ENCODE results near the gene ETV5.
"Not testable (repeated sequence)": the region's sequence is repeated elsewhere in the genome, so short reads cannot be mapped to it uniquely, and the experiment has no call there.

ETV5 gene

DNA sequence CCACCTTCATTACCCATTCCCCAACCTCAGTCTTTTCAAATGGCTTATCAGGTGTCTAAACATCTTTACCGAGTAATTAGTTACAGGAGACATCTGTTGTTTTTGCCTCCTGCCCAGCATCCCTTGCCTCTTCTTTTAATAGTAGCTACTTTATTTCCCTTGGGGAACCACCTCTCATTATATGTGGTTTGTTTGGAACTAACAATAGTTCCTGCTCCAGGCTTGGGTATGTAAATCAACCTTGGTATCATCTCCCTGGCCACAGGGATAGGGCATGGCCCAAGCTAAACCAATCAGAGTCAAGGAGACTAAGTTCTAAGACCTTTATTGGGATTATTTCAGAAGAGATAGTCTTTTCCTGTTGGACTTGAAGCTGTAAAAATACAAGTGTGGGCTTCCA lies 76.6 kb downstream of the ETV5 start:
- Histone ChIP-seq H3K4me1 (ENCODE audit: control extremely low read depth in 1 of 4, control insufficient read depth in 4 of 4, insufficient read depth in 4 of 4, low read length in 3 of 4) (no peaks in the 10 kb centered on the region), H3K36me3 (ENCODE audit: control insufficient read depth in 4 of 4, insufficient read depth in 4 of 4, low read length in 3 of 4) (no peaks in the 10 kb centered on the region), H3K27me3 (replicated peaks in 2 of 5; ENCODE audit: control insufficient read depth in 4 of 5, insufficient read depth in 5 of 5, low read length in 4 of 5) (no peaks in the 10 kb centered on the region), H3K27ac (ENCODE audit: insufficient read depth in 1 of 2, low read depth in 1 of 2, low read length in 2 of 2, poor library complexity in 1 of 2, severe bottlenecking in 2 of 2) (no peak overlapping the region), H3K4me3 (ENCODE audit: control insufficient read depth in 1 of 7, extremely low read depth in 1 of 7, insufficient read depth in 4 of 7, low read depth in 2 of 7, low read length in 6 of 7) (no peak overlapping the region), H3K9me3 (ENCODE audit: control extremely low read depth in 1 of 5, control insufficient read depth in 4 of 5, insufficient read depth in 2 of 5, low read depth in 1 of 5, low read length in 4 of 5) (no peaks in the 10 kb centered on the region)
- ChIA-PET POLR2A (no interaction called here), CTCF (interaction anchor here (0.6 kb wide), 1 partner anchor 200 kb away, joined by 6 read pairs; no protein-coding TSS in a partner anchor)
- DNase-seq, result peak in 1 of 3 donors; percentile 7
- WGBS (ENCODE audit: insufficient coverage), result no CpG with 5 or more reads among the region's 1 CpG

DNA sequence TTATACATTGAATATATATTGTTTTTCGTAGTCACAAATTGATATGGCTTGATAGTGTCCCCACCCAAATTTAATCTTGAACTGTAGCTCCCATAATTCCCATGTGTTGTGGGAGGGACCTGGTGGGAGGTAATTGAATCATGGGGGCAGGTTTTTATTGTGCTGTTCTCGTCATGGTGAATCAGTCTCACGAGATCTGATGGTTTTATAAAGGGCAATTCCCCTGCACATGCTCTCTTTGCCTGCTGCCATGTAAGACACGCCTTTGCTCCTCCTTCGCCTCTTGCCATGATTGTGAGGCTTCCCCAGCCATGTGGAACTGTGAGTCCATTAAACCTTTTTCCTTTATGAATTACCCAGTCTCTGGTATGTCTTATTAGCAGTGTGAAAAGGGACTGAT lies 82.9 kb downstream of the ETV5 start:
- H3K4me1 ChIP-seq (ENCODE audit: control extremely low read depth in 1 of 4, control insufficient read depth in 4 of 4, insufficient read depth in 4 of 4, low read length in 3 of 4); H3K27me3 ChIP-seq (replicated peaks in 2 of 5; ENCODE audit: control insufficient read depth in 4 of 5, insufficient read depth in 5 of 5, low read length in 4 of 5); H3K9me3 ChIP-seq (ENCODE audit: control extremely low read depth in 1 of 5, control insufficient read depth in 4 of 5, insufficient read depth in 2 of 5, low read depth in 1 of 5, low read length in 4 of 5); H3K27ac ChIP-seq (ENCODE audit: insufficient read depth in 1 of 2, low read depth in 1 of 2, low read length in 2 of 2, poor library complexity in 1 of 2, severe bottlenecking in 2 of 2); DNase-seq; H3K4me3 ChIP-seq (ENCODE audit: control insufficient read depth in 1 of 7, extremely low read depth in 1 of 7, insufficient read depth in 4 of 7, low read depth in 2 of 7, low read length in 6 of 7); POLR2A ChIA-PET; CTCF ChIA-PET; H3K36me3 ChIP-seq (ENCODE audit: control insufficient read depth in 4 of 4, insufficient read depth in 4 of 4, low read length in 3 of 4): not testable (repeated sequence)
- 98% methylated on average over 4 of the region's 5 CpGs for WGBS (ENCODE audit: insufficient coverage)

DNA sequence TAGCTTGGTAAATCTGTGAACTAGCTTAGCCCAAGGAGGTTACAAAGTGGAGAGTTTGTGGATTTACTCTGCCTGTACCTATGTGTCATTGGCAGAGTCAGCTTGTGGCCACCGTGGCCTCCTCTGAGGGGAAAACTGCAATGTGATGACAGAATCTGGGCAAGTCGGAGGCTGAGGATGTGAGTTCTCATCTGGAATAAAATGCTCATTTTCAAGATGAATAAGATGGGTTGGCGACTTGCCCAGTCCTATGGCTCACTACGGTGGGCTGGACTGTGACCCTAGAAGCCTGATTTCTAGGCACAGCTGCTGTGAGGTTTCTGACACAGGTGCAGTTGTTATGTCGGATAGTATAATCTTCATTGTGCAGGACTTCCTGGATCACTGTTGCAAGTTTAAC lies 83.7 kb downstream of the ETV5 start:
- H3K4me1 ChIP-seq (ENCODE audit: control extremely low read depth in 1 of 4, control insufficient read depth in 4 of 4, insufficient read depth in 4 of 4, low read length in 3 of 4), result peaks cover 0 to 6% (median 0%) of the 10 kb centered on the region in 4 experiments
- H3K27ac ChIP-seq (ENCODE audit: insufficient read depth in 1 of 2, low read depth in 1 of 2, low read length in 2 of 2, poor library complexity in 1 of 2, severe bottlenecking in 2 of 2), result no peak overlapping the region
- DNase-seq, result peak; percentile 6 to 68 (median 67)
- CTCF ChIA-PET, result interaction anchor here (0.6 kb wide), 1 partner anchor 576 kb away, joined by 3 read pairs; no protein-coding TSS in a partner anchor
- H3K9me3 ChIP-seq (ENCODE audit: control extremely low read depth in 1 of 5, control insufficient read depth in 4 of 5, insufficient read depth in 2 of 5, low read depth in 1 of 5, low read length in 4 of 5), result no peaks in the 10 kb centered on the region
- POLR2A ChIA-PET, result no interaction called here
- 56% methylated on average over 4 of the region's 5 CpGs for WGBS (ENCODE audit: insufficient coverage)
- peaks cover 0 to 3% (median 0%) of the 10 kb centered on the region in 5 experiments for H3K27me3 ChIP-seq (replicated peaks in 2 of 5; ENCODE audit: control insufficient read depth in 4 of 5, insufficient read depth in 5 of 5, low read length in 4 of 5)
- H3K36me3 ChIP-seq (ENCODE audit: control insufficient read depth in 4 of 4, insufficient read depth in 4 of 4, low read length in 3 of 4), result no peaks in the 10 kb centered on the region
- no peak overlapping the region for H3K4me3 ChIP-seq (ENCODE audit: control insufficient read depth in 1 of 7, extremely low read depth in 1 of 7, insufficient read depth in 4 of 7, low read depth in 2 of 7, low read length in 6 of 7)

DNA sequence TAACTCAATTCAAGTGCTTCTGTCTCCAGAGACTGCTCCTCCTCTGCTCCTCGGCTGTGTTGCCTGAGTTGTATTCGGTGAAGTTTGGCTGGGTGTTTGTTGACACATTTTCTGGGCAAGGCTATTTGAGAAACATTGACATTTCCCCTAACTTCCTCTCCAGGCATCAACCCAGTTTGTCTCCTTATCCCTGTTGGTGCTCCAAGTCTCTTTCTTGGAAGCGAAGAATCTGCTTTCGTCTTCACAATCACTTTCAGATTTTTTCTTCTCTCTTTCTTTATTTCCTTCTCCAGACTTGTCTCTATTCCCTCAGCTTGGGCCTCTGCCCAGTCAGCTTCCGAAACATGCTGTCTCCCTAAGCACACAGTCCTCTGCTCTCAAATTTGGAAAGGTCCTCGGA lies 84.7 kb downstream of the ETV5 start:
- peaks cover 0 to 6% (median 0%) of the 10 kb centered on the region in 4 experiments for H3K4me1 ChIP-seq (ENCODE audit: control extremely low read depth in 1 of 4, control insufficient read depth in 4 of 4, insufficient read depth in 4 of 4, low read length in 3 of 4)
- POLR2A ChIA-PET, result no interaction called here
- no peaks in the 10 kb centered on the region for H3K36me3 ChIP-seq (ENCODE audit: control insufficient read depth in 4 of 4, insufficient read depth in 4 of 4, low read length in 3 of 4)
- H3K4me3 ChIP-seq (ENCODE audit: control insufficient read depth in 1 of 7, extremely low read depth in 1 of 7, insufficient read depth in 4 of 7, low read depth in 2 of 7, low read length in 6 of 7), result no peak overlapping the region
- CTCF ChIA-PET, result no interaction called here
- DNase-seq, result no peak
- no peaks in the 10 kb centered on the region for H3K9me3 ChIP-seq (ENCODE audit: control extremely low read depth in 1 of 5, control insufficient read depth in 4 of 5, insufficient read depth in 2 of 5, low read depth in 1 of 5, low read length in 4 of 5)
- no peak overlapping the region for H3K27ac ChIP-seq (ENCODE audit: insufficient read depth in 1 of 2, low read depth in 1 of 2, low read length in 2 of 2, poor library complexity in 1 of 2, severe bottlenecking in 2 of 2)
- 97% methylated on average over 5 of the region's 6 CpGs for WGBS (ENCODE audit: insufficient coverage)
- H3K27me3 ChIP-seq (replicated peaks in 2 of 5; ENCODE audit: control insufficient read depth in 4 of 5, insufficient read depth in 5 of 5, low read length in 4 of 5), result peaks cover 0 to 3% (median 0%) of the 10 kb centered on the region in 5 experiments

DNA sequence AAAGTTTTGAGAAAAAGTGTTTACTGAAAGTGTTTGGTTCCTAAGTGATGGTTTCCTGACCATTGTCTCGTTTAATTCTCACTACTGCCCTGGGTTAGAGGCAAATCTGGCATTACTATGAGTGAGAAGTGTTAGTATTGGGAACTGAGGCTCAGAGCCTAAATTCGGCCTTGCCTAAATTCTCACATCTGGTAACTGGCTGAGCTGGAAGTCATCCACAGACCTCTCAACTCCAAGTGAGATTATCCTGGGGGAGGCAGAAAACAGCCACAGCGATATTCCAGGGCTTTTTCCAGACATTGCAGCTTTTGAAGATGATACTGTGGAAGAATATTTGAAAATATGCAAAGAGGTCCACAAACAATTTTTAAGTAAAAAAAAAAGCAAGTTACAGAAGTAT lies 86.0 kb downstream of the ETV5 start:
- POLR2A ChIA-PET, result no interaction called here
- 100% methylated on average over 2 of the region's 3 CpGs for WGBS (ENCODE audit: insufficient coverage)
- Histone ChIP-seq H3K4me1 (ENCODE audit: control extremely low read depth in 1 of 4, control insufficient read depth in 4 of 4, insufficient read depth in 4 of 4, low read length in 3 of 4) (peaks cover 0 to 6% (median 0%) of the 10 kb centered on the region in 4 experiments), H3K4me3 (ENCODE audit: control insufficient read depth in 1 of 7, extremely low read depth in 1 of 7, insufficient read depth in 4 of 7, low read depth in 2 of 7, low read length in 6 of 7) (no peak overlapping the region), H3K27me3 (replicated peaks in 2 of 5; ENCODE audit: control insufficient read depth in 4 of 5, insufficient read depth in 5 of 5, low read length in 4 of 5) (peaks cover 0 to 3% (median 0%) of the 10 kb centered on the region in 5 experiments), H3K36me3 (ENCODE audit: control insufficient read depth in 4 of 4, insufficient read depth in 4 of 4, low read length in 3 of 4) (no peaks in the 10 kb centered on the region), H3K27ac (ENCODE audit: insufficient read depth in 1 of 2, low read depth in 1 of 2, low read length in 2 of 2, poor library complexity in 1 of 2, severe bottlenecking in 2 of 2) (no peak overlapping the region), H3K9me3 (ENCODE audit: control extremely low read depth in 1 of 5, control insufficient read depth in 4 of 5, insufficient read depth in 2 of 5, low read depth in 1 of 5, low read length in 4 of 5) (no peaks in the 10 kb centered on the region)
- DNase-seq, result no peak
- CTCF ChIA-PET, result interaction anchor here (0.9 kb wide), 1 partner anchor 63 kb away, joined by 3 read pairs; no protein-coding TSS in a partner anchor

DNA sequence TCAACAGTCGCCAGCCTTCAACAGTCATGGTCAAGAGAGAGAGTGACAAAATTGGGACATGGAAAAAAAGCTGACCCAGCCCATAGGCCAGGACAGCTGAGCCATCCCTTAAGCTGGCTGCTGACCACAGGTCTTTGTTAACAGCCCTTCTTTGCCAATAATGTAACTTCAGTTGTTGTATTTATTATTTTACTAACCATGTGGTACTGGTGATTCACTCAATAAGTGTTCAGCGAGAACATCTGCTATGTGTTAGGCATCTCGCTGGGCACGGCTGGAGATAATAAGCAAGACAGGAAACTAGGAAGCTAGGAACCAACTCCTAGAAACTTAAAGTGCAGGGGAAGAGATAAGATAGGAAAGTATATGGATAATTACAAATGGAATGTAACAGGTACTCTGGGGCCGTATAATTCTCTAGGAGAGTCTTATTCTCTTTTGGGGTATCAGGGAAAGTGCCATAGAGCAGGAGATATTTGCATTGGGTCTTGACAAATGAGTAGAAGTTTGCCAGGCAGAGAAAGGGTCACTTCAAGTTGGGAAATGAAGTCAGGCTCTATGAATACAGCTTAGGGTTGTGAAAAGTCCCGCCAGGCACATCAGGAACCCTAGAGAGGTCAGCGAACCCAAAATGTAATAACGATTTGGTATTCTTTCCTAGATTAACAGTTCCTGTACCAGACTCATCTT lies 87.1 kb downstream of the ETV5 start:
- Histone ChIP-seq H3K4me3 (ENCODE audit: control insufficient read depth in 1 of 7, extremely low read depth in 1 of 7, insufficient read depth in 4 of 7, low read depth in 2 of 7, low read length in 6 of 7) (no peak overlapping the region), H3K9me3 (ENCODE audit: control extremely low read depth in 1 of 5, control insufficient read depth in 4 of 5, insufficient read depth in 2 of 5, low read depth in 1 of 5, low read length in 4 of 5) (peaks cover 0 to 2% (median under 1%) of the 10 kb centered on the region in 5 experiments), H3K4me1 (ENCODE audit: control extremely low read depth in 1 of 4, control insufficient read depth in 4 of 4, insufficient read depth in 4 of 4, low read length in 3 of 4) (peaks cover 0 to 6% (median 0%) of the 10 kb centered on the region in 4 experiments), H3K27me3 (replicated peaks in 2 of 5; ENCODE audit: control insufficient read depth in 4 of 5, insufficient read depth in 5 of 5, low read length in 4 of 5) (peaks cover 0 to 3% (median 0%) of the 10 kb centered on the region in 5 experiments), H3K27ac (ENCODE audit: insufficient read depth in 1 of 2, low read depth in 1 of 2, low read length in 2 of 2, poor library complexity in 1 of 2, severe bottlenecking in 2 of 2) (no peak overlapping the region), H3K36me3 (ENCODE audit: control insufficient read depth in 4 of 4, insufficient read depth in 4 of 4, low read length in 3 of 4) (no peaks in the 10 kb centered on the region)
- 95% methylated on average over 8 of the region's 8 CpGs for WGBS (ENCODE audit: insufficient coverage)
- ChIA-PET POLR2A (no interaction called here), CTCF (no interaction called here)
- DNase-seq, result no peak

DNA sequence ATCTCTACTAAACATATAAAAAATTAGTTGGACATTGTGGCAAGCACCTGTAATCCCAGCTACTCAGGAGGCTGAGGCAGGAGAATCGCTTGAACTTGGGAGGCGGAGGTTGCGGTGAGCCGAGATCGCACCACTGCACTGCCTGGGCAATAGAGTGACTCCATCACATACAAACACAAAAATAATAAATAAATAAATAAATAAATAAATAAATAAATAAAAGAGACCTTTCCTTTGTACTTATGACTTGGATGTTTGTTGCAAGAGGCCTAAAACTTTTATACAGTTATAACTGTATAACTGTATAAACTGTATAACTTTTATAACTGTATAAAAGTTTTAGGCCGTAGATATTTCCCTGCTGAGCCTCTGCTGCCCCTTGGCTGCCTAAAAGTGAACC lies 87.6 kb downstream of the ETV5 start:
- H3K27ac ChIP-seq (ENCODE audit: insufficient read depth in 1 of 2, low read depth in 1 of 2, low read length in 2 of 2, poor library complexity in 1 of 2, severe bottlenecking in 2 of 2); H3K4me1 ChIP-seq (ENCODE audit: control extremely low read depth in 1 of 4, control insufficient read depth in 4 of 4, insufficient read depth in 4 of 4, low read length in 3 of 4); H3K36me3 ChIP-seq (ENCODE audit: control insufficient read depth in 4 of 4, insufficient read depth in 4 of 4, low read length in 3 of 4); H3K27me3 ChIP-seq (replicated peaks in 2 of 5; ENCODE audit: control insufficient read depth in 4 of 5, insufficient read depth in 5 of 5, low read length in 4 of 5); H3K9me3 ChIP-seq (ENCODE audit: control extremely low read depth in 1 of 5, control insufficient read depth in 4 of 5, insufficient read depth in 2 of 5, low read depth in 1 of 5, low read length in 4 of 5); POLR2A ChIA-PET; DNase-seq; H3K4me3 ChIP-seq (ENCODE audit: control insufficient read depth in 1 of 7, extremely low read depth in 1 of 7, insufficient read depth in 4 of 7, low read depth in 2 of 7, low read length in 6 of 7); CTCF ChIA-PET: not testable (repeated sequence)
- no CpG with 5 or more reads among the region's 6 CpGs for WGBS (ENCODE audit: insufficient coverage)
